ENCODE data around the gene ZNF200.

ZNF200 gene

GRCh38 chr16:3192476-3193019 lies 42.4 kb downstream of the ZNF200 start:
- Histone ChIP-seq H3K9me3 (ENCODE audit: severe bottlenecking) (peaks cover 4% of the 10 kb centered on the region), H3K27ac (no peak overlapping the region), H3K4me3 (ENCODE audit: low read depth, low read length) (no peak overlapping the region), H3K36me3 (no peaks in the 10 kb centered on the region), H3K27me3 (ENCODE audit: insufficient read depth, low read depth, severe bottlenecking) (peaks cover 25% of the 10 kb centered on the region)
- no peak for TF ChIP-seq CTCF (IDR thresholded peaks at IDR 0.05; ENCODE audit: low read depth, low read length)
- no peak for DNase-seq

GRCh38 chr16:3190949-3191353 lies 44.0 kb downstream of the ZNF200 start:
- peak overlapping the region; percentile 68 for H3K4me3 ChIP-seq (ENCODE audit: low read depth, low read length)
- no peak for DNase-seq
- peaks cover 25% of the 10 kb centered on the region for H3K27me3 ChIP-seq (ENCODE audit: insufficient read depth, low read depth, severe bottlenecking)
- H3K36me3 ChIP-seq = no peaks in the 10 kb centered on the region
- no peak for TF ChIP-seq CTCF (IDR thresholded peaks at IDR 0.05; ENCODE audit: low read depth, low read length)
- peaks cover 4% of the 10 kb centered on the region for H3K9me3 ChIP-seq (ENCODE audit: severe bottlenecking)
- no peak overlapping the region for H3K27ac ChIP-seq

GRCh38 chr16:3189869-3190268 lies 45.1 kb downstream of the ZNF200 start:
- peaks cover 4% of the 10 kb centered on the region for H3K9me3 ChIP-seq (ENCODE audit: severe bottlenecking)
- TF ChIP-seq CTCF (IDR thresholded peaks at IDR 0.05; ENCODE audit: low read depth, low read length) = no peak
- DNase-seq = no peak
- H3K36me3 ChIP-seq = no peaks in the 10 kb centered on the region
- H3K27me3 ChIP-seq (ENCODE audit: insufficient read depth, low read depth, severe bottlenecking) = peaks cover 25% of the 10 kb centered on the region
- H3K4me3 ChIP-seq (ENCODE audit: low read depth, low read length) = peak overlapping the region; percentile 68
- H3K27ac ChIP-seq = no peak overlapping the region

GRCh38 chr16:3188925-3189825 lies 45.8 kb downstream of the ZNF200 start:
- no peak for TF ChIP-seq CTCF (IDR thresholded peaks at IDR 0.05; ENCODE audit: low read depth, low read length)
- H3K27me3 ChIP-seq (ENCODE audit: insufficient read depth, low read depth, severe bottlenecking) = peaks cover 30% of the 10 kb centered on the region
- H3K9me3 ChIP-seq (ENCODE audit: severe bottlenecking) = peaks cover 4% of the 10 kb centered on the region
- H3K36me3 ChIP-seq = no peaks in the 10 kb centered on the region
- DNase-seq = peak; percentile 52
- peak overlapping the region; percentile 68 for H3K4me3 ChIP-seq (ENCODE audit: low read depth, low read length)
- H3K27ac ChIP-seq = no peak overlapping the region

GRCh38 chr16:3188675-3188924 lies 46.4 kb downstream of the ZNF200 start:
- no peak for TF ChIP-seq CTCF (IDR thresholded peaks at IDR 0.05; ENCODE audit: low read depth, low read length)
- DNase-seq = no peak
- Histone ChIP-seq H3K27me3 (ENCODE audit: insufficient read depth, low read depth, severe bottlenecking) (peaks cover 36% of the 10 kb centered on the region), H3K9me3 (ENCODE audit: severe bottlenecking) (peaks cover 3% of the 10 kb centered on the region), H3K4me3 (ENCODE audit: low read depth, low read length) (peak overlapping the region; percentile 68), H3K36me3 (no peaks in the 10 kb centered on the region), H3K27ac (no peak overlapping the region)
